GM12878 (cell line): Measurements from ENCODE around the gene PRRC2A. TPM values are rescaled to one million over a fixed set of nuclear protein-coding genes. Genes with fewer than 3 reads are reported as not detected.
A peak's percentile ranks its signal among the peaks of the same experiment; 100 is the strongest.

ENCODE experiments used
- BMI1 ChIP-seq: fragments of 450-650 bp; IDR thresholded peaks from 2 replicates; pipeline ENCODE4 v1.6.1; 2016; ENCODE audit warnings: mild to moderate bottlenecking, moderate library complexity, borderline replicate concordance
- EED ChIP-seq: sonication (generic); IDR thresholded peaks from 2 replicates; pipeline ENCODE4 v1.6.1; 2016; ENCODE audit warnings: antibody characterized with exemption, low read depth
- EGR1 ChIP-seq, 2 experiments: IDR thresholded peaks; 1 replicate in 1 of 2; 2 replicates in 1 of 2; pipeline ENCODE4 v1.6.1; 2011 to 2012; ENCODE audit warnings: low read depth in 2 of 2, low read length in 2 of 2, borderline replicate concordance in 1 of 2, mild to moderate bottlenecking in 1 of 2, moderate library complexity in 1 of 2
- FOXK2 ChIP-seq: fragments of 450-650 bp; IDR thresholded peaks from 2 replicates; pipeline ENCODE4 v1.6.1; 2017; ENCODE audit warnings: mild to moderate bottlenecking, moderate library complexity
- IKZF1 ChIP-seq: fragments of 450-650 bp; conservative IDR thresholded peaks from 2 replicates; pipeline ENCODE4 v1.6.1; 2017; ENCODE audit warnings: antibody characterized with exemption, mild to moderate bottlenecking
- NFYB ChIP-seq: IDR thresholded peaks from 2 replicates; pipeline ENCODE4 v1.6.1; 2011; ENCODE audit warnings: low read depth, mild to moderate bottlenecking, low read length, improper control_type of control experiment, moderate library complexity; ENCODE audit not compliant: insufficient read depth
- NR2C2 ChIP-seq: IDR thresholded peaks from 2 replicates; pipeline ENCODE4 v1.6.1; 2011; ENCODE audit warnings: borderline replicate concordance, low read depth; ENCODE audit not compliant: control insufficient read depth, insufficient read length
- RB1 ChIP-seq: fragments of 450-650 bp; formaldehyde crosslinking; IDR thresholded peaks from 2 replicates; pipeline ENCODE4 v1.6.1; 2017; ENCODE audit warnings: mild to moderate bottlenecking, borderline replicate concordance
- RFX5 ChIP-seq: IDR thresholded peaks from 2 replicates; pipeline ENCODE4 v1.6.1; 2011; ENCODE audit warnings: low read depth, low read length, improper control_type of control experiment
- SMAD1 ChIP-seq: fragments of 450-650 bp; IDR thresholded peaks from 2 replicates; pipeline ENCODE4 v1.6.1; 2018; ENCODE audit warnings: mild to moderate bottlenecking, low read depth; ENCODE audit not compliant: partially characterized antibody
- SUPT20H ChIP-seq: IDR thresholded peaks from 2 replicates; pipeline ENCODE4 v1.6.1; 2011; ENCODE audit warnings: low read depth, mild to moderate bottlenecking, low read length, moderate library complexity, borderline replicate concordance; ENCODE audit not compliant: control insufficient read depth
- ZNF207 ChIP-seq: fragments of 450-650 bp; IDR thresholded peaks from 2 replicates; pipeline ENCODE4 v1.6.1; 2014; ENCODE audit warnings: antibody characterized with exemption, mild to moderate bottlenecking, borderline replicate concordance
- ZNF24 ChIP-seq: fragments of 450-650 bp; IDR thresholded peaks from 2 replicates; pipeline ENCODE4 v1.6.1; 2017; ENCODE audit warnings: antibody characterized with exemption, mild to moderate bottlenecking
- ZSCAN29 ChIP-seq: fragments of 450-650 bp; IDR thresholded peaks from 2 replicates; pipeline ENCODE4 v1.6.1; 2017; ENCODE audit warnings: mild to moderate bottlenecking, moderate library complexity
- ZZZ3 ChIP-seq: IDR thresholded peaks from 2 replicates; pipeline ENCODE4 v1.6.1; 2011; ENCODE audit warnings: low read depth; ENCODE audit not compliant: control insufficient read depth, insufficient read length
- polyA plus RNA-seq, 11 experiments: library from polyadenylated mRNA; depleted of rRNA in 4 of 11; unstranded in 6 of 11; stranded (reverse) in 5 of 11; fragments of >200 nt; fragmentation: Nextera tagmentation in 4 of 11; fragmentation: Illumina TruSeq in 1 of 11; extraction: Ambion mirVana in 4 of 11; extraction: Trizol in 1 of 11; gene quantifications; 1 replicate in 1 of 11; 2 replicates in 10 of 11; pipeline versions ENCODE4 v1.2.1 to v1.2.3, GENCODE V29; 2011 to 2016; ENCODE audit warnings: inconsistent platforms in 2 of 11, missing spikeins in 2 of 11, low read depth in 1 of 11
- total RNA-seq, 4 experiments: library from RNA; depleted of rRNA in 3 of 4; stranded (reverse); fragments of >200 nt in 3 of 4; fragmentation: Illumina TruSeq in 1 of 4; extraction: Trizol in 1 of 4; gene quantifications; 2 replicates each; pipeline versions ENCODE4 v1.2.1 to v1.2.3, GENCODE V29; 2013 to 2021
- TF ChIP-seq, protein P1 (sequence below): IDR thresholded peaks from 2 replicates; pipeline ENCODE4 v1.6.1; 2012; ENCODE audit warnings: low read length, inconsistent platforms
- TF ChIP-seq, protein P2 (sequence below): fragments of 450-650 bp; IDR thresholded peaks from 2 replicates; pipeline ENCODE4 v1.6.1; 2017; ENCODE audit warnings: mild to moderate bottlenecking
- TF ChIP-seq, protein P3 (sequence below): fragments of 450-650 bp; formaldehyde crosslinking; IDR thresholded peaks from 2 replicates; pipeline ENCODE4 v1.4.0; 2020; ENCODE audit warnings: mild to moderate bottlenecking, moderate library complexity
- TF ChIP-seq, protein P4 (sequence below): fragments of 450-650 bp; IDR thresholded peaks from 2 replicates; pipeline ENCODE4 v1.6.1; 2018; ENCODE audit warnings: borderline replicate concordance, mild to moderate bottlenecking; ENCODE audit not compliant: partially characterized antibody

Gene PRRC2A
- total and polyA plus RNA-seq, 10 of the 15 experiments (the other 5 are each of a cell fraction or from before 2014, with no cell fraction given), result 0.40 to 244 (median 61.3) TPM

DNA sequence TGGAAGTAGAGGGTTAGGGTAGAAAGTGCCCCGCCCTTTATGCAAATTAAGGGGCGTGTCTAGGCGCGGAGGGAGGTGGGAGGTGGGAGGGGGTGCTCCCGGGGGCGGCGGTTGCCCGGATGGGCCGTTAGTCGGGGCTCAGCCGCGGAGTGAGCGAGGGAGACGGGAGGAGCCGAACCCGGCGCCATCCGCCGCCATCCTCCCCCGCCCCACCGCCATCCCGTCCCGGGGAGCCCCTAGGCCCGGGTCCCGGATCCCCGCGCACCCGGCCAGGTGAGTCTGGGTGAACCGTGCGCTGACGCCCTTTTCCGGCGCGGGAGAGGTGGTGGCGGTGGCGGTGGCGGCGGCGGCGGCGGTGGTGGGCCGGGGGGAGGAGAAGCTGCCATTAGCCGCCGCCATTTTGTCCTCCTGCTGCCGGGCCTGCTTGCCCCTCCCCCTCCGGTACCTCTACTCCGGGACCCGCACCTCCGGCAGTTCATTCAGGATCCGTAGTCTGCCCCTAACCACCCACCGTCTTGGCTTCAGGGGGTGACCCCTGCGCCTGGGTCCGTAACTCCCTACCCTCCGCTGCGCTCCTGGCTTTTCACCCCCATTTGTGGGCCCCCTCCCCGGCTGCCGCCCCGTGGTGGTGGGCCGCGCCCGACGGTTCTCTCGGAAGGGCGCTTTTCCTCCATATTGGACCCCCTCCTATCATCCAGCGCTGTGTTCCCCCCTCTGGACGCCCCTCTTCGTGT, at the start of gene PRRC2A (continued):
- no peak for TF ChIP-seq RFX5
- TF ChIP-seq FOXK2, result no peak
- peak in 1 of 2 experiments; percentile 88; a peak in 2 of 3 replicates for TF ChIP-seq EGR1 (IDR thresholded peaks at IDR 0.05; ENCODE audit: borderline replicate concordance in 1 of 2, low read depth in 2 of 2, low read length in 2 of 2)
- TF ChIP-seq SMAD1, result no peak
- no peak for TF ChIP-seq BMI1
- no peak for TF ChIP-seq EED
- TF ChIP-seq RB1, result peak; percentile 79; the same call in 1 of the 2 replicates
- TF ChIP-seq, protein P1, sequence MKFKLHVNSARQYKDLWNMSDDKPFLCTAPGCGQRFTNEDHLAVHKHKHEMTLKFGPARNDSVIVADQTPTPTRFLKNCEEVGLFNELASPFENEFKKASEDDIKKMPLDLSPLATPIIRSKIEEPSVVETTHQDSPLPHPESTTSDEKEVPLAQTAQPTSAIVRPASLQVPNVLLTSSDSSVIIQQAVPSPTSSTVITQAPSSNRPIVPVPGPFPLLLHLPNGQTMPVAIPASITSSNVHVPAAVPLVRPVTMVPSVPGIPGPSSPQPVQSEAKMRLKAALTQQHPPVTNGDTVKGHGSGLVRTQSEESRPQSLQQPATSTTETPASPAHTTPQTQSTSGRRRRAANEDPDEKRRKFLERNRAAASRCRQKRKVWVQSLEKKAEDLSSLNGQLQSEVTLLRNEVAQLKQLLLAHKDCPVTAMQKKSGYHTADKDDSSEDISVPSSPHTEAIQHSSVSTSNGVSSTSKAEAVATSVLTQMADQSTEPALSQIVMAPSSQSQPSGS, result no peak
- no peak; the same call in 1 of the 2 replicates for TF ChIP-seq IKZF1
- TF ChIP-seq, protein P2, sequence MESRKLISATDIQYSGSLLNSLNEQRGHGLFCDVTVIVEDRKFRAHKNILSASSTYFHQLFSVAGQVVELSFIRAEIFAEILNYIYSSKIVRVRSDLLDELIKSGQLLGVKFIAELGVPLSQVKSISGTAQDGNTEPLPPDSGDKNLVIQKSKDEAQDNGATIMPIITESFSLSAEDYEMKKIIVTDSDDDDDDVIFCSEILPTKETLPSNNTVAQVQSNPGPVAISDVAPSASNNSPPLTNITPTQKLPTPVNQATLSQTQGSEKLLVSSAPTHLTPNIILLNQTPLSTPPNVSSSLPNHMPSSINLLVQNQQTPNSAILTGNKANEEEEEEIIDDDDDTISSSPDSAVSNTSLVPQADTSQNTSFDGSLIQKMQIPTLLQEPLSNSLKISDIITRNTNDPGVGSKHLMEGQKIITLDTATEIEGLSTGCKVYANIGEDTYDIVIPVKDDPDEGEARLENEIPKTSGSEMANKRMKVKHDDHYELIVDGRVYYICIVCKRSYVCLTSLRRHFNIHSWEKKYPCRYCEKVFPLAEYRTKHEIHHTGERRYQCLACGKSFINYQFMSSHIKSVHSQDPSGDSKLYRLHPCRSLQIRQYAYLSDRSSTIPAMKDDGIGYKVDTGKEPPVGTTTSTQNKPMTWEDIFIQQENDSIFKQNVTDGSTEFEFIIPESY, result no peak
- TF ChIP-seq ZZZ3, result no peak
- TF ChIP-seq SUPT20H, result no peak
- TF ChIP-seq NFYB, result no peak
- no peak for TF ChIP-seq NR2C2
- 0 out of 2 replicates have a peak, but pooled peaks have one; percentile 12 for TF ChIP-seq ZNF24
- 0 out of 2 replicates have a peak, but pooled peaks have one; percentile 22 for TF ChIP-seq ZNF207
- no peak for TF ChIP-seq ZSCAN29
- TF ChIP-seq, protein P3, sequence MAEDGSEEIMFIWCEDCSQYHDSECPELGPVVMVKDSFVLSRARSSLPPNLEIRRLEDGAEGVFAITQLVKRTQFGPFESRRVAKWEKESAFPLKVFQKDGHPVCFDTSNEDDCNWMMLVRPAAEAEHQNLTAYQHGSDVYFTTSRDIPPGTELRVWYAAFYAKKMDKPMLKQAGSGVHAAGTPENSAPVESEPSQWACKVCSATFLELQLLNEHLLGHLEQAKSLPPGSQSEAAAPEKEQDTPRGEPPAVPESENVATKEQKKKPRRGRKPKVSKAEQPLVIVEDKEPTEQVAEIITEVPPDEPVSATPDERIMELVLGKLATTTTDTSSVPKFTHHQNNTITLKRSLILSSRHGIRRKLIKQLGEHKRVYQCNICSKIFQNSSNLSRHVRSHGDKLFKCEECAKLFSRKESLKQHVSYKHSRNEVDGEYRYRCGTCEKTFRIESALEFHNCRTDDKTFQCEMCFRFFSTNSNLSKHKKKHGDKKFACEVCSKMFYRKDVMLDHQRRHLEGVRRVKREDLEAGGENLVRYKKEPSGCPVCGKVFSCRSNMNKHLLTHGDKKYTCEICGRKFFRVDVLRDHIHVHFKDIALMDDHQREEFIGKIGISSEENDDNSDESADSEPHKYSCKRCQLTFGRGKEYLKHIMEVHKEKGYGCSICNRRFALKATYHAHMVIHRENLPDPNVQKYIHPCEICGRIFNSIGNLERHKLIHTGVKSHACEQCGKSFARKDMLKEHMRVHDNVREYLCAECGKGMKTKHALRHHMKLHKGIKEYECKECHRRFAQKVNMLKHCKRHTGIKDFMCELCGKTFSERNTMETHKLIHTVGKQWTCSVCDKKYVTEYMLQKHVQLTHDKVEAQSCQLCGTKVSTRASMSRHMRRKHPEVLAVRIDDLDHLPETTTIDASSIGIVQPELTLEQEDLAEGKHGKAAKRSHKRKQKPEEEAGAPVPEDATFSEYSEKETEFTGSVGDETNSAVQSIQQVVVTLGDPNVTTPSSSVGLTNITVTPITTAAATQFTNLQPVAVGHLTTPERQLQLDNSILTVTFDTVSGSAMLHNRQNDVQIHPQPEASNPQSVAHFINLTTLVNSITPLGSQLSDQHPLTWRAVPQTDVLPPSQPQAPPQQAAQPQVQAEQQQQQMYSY, result no peak
- TF ChIP-seq, protein P4, sequence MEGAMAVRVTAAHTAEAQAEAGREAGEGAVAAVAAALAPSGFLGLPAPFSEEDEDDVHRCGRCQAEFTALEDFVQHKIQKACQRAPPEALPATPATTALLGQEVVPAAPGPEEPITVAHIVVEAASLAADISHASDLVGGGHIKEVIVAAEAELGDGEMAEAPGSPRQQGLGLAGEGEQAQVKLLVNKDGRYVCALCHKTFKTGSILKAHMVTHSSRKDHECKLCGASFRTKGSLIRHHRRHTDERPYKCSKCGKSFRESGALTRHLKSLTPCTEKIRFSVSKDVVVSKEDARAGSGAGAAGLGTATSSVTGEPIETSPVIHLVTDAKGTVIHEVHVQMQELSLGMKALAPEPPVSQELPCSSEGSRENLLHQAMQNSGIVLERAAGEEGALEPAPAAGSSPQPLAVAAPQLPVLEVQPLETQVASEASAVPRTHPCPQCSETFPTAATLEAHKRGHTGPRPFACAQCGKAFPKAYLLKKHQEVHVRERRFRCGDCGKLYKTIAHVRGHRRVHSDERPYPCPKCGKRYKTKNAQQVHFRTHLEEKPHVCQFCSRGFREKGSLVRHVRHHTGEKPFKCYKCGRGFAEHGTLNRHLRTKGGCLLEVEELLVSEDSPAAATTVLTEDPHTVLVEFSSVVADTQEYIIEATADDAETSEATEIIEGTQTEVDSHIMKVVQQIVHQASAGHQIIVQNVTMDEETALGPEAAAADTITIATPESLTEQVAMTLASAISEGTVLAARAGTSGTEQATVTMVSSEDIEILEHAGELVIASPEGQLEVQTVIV, result no peak
